ENCODE data around the gene EVL.

GRCh38 chr14:100140452-100141078, 75.3 kb downstream of the EVL start:
- TF ChIP-seq CTCF (conservative IDR thresholded peaks at IDR 0.05; ENCODE audit: low read depth, low read length) (no peak), EZH2 (IDR thresholded peaks at IDR 0.05; ENCODE audit: borderline replicate concordance, low read depth, low read length, poor library complexity, severe bottlenecking) (no peak)
